Mesothelial cell of epicardium (in vitro differentiated cells): ENCODE data around the gene RASGEF1C. TPM values are rescaled to one million over a fixed set of nuclear protein-coding genes. Genes with fewer than 3 reads are reported as not detected.

Source experiments
- DNase-seq, 2 experiments: peaks; one replicate each; pipeline ENCODE4 v3.0.0; 2021; ENCODE audit warnings: low spot score in 2 of 2; ENCODE audit not compliant: unreplicated experiment in 2 of 2
- H3K27ac Mint-ChIP-seq: 2 replicates; pipeline ENCODE4 v1.8.0; 2021; ENCODE audit warnings: mixed read lengths
- H3K27me3 Mint-ChIP-seq: 2 replicates; pipeline ENCODE4 v1.8.0; 2021; ENCODE audit warnings: low read depth, mixed read lengths
- H3K36me3 Mint-ChIP-seq: 2 replicates; pipeline ENCODE4 v1.8.0; 2021; ENCODE audit warnings: mixed read lengths
- H3K4me1 Mint-ChIP-seq: 2 replicates; pipeline ENCODE4 v1.8.0; 2021; ENCODE audit warnings: mixed read lengths
- H3K4me3 Mint-ChIP-seq: 2 replicates; pipeline ENCODE4 v1.8.0; 2021; ENCODE audit warnings: mild to moderate bottlenecking, moderate library complexity, mixed read lengths
- H3K9me3 Mint-ChIP-seq: 2 replicates; pipeline ENCODE4 v1.8.0; 2021; ENCODE audit warnings: mixed read lengths
- CTCF ChIP-seq: fragments of 200-600 bp; sonication (generic); IDR thresholded peaks from one replicate; pipeline ENCODE4 v1.5.0; 2021; ENCODE audit warnings: antibody characterized with exemption; ENCODE audit not compliant: unreplicated experiment
- total RNA-seq: library from RNA; stranded (reverse); gene quantifications from 3 replicates; pipeline ENCODE4 v1.2.1, GENCODE V29; 2021

Gene RASGEF1C
- total RNA-seq, 1 donor from 2014 or later = 0.42 TPM

- Mint-ChIP-seq H3K4me1 (peaks cover 33% of the 10 kb centered on the region), H3K4me3 (peak within 1 kb of the TSS; percentile 84), H3K36me3 (no peaks in the 10 kb centered on the region), H3K9me3 (no peaks in the 10 kb centered on the region), H3K27me3 (peaks cover 4% of the 10 kb centered on the region), H3K27ac (peak within 1 kb of the TSS; percentile 85)
- no peak for TF ChIP-seq CTCF
- DNase-seq = peak; percentile 92 to 93
Observed at GRCh38 chr5:180071531-180072255, 137.3 kb downstream of the RASGEF1C start, which contains the start of gene RNF130. Gene RNF130 (minus strand): TSS chr5:180071759. CDS start chr5:180071702, 57 bp downstream.

GRCh38 chr5:180070756-180071530 is 138.1 kb downstream of the RASGEF1C start:
- DNase-seq = peak in 1 of 2 experiments; percentile 67
- Mint-ChIP-seq H3K9me3 (no peaks in the 10 kb centered on the region), H3K36me3 (peaks cover 2% of the 10 kb centered on the region), H3K4me1 (peaks cover 33% of the 10 kb centered on the region), H3K27ac (peak overlapping the region; percentile 85), H3K4me3 (peak overlapping the region; percentile 84), H3K27me3 (peaks cover 4% of the 10 kb centered on the region)
- TF ChIP-seq CTCF = no peak

GRCh38 chr5:180069589-180070247 is 139.3 kb downstream of the RASGEF1C start:
- Mint-ChIP-seq H3K9me3 (no peaks in the 10 kb centered on the region), H3K27ac (no peak overlapping the region), H3K4me1 (peaks cover 33% of the 10 kb centered on the region)

GRCh38 chr5:180068519-180069090 is 140.4 kb downstream of the RASGEF1C start:
- no peak for DNase-seq
- Mint-ChIP-seq H3K9me3 (no peaks in the 10 kb centered on the region), H3K4me1 (peaks cover 33% of the 10 kb centered on the region), H3K4me3 (peak overlapping the region; percentile 23), H3K27me3 (peaks cover 2% of the 10 kb centered on the region), H3K27ac (peak overlapping the region; percentile 6), H3K36me3 (peaks cover 2% of the 10 kb centered on the region)
- TF ChIP-seq CTCF = no peak

More at GRCh38 chr5:180069589-180070247, 139.3 kb downstream of the RASGEF1C start:
- no peak for TF ChIP-seq CTCF
- Mint-ChIP-seq H3K4me3 (peak overlapping the region; percentile 84), H3K27me3 (peaks cover 2% of the 10 kb centered on the region), H3K36me3 (peaks cover 2% of the 10 kb centered on the region)
- no peak for DNase-seq

- Mint-ChIP-seq H3K9me3 (no peaks in the 10 kb centered on the region), H3K4me3 (peak overlapping the region; percentile 23), H3K27me3 (no peaks in the 10 kb centered on the region), H3K36me3 (peaks cover 2% of the 10 kb centered on the region), H3K4me1 (peaks cover 33% of the 10 kb centered on the region), H3K27ac (no peak overlapping the region)
- TF ChIP-seq CTCF = no peak
- DNase-seq = no peak
Observed at GRCh38 chr5:180067986-180068385, 141.0 kb downstream of the RASGEF1C start.
